Panc1 (cell line): ENCODE results near the gene UCHL3. TPM values are rescaled to one million over a fixed set of nuclear protein-coding genes. Genes with fewer than 3 reads are reported as not detected.

ENCODE experiments used
- ATAC-seq: fragments of 200-7000 bp; cut with Tn5 transposase; 2 replicates; pipeline ENCODE4 v1.9.1; 2020; ENCODE audit warnings: mild to moderate bottlenecking, moderate library complexity
- BruUV-seq: library from RNA; stranded (reverse); fragments of 400-500 nt; replicated peaks from 2 replicates; lab custom pipeline; 2021; lab: Mats Ljungman, UMichigan
- CTCF ChIA-PET: fragments of 300-600 bp; sonication (Branson Sonifier 250); formaldehyde crosslinking; loops from one replicate; lab custom pipeline; 2022; ENCODE audit warnings: antibody characterized with exemption; lab: Charles Lee
- POLR2A ChIA-PET: fragments of 300-600 bp; sonication (Branson Sonifier 250); formaldehyde crosslinking; loops from one replicate; lab custom pipeline; 2022; ENCODE audit warnings: antibody characterized with exemption; lab: Charles Lee
- DNase-seq: peaks from one replicate; pipeline ENCODE4 v3.0.0-alpha.2; 2010; ENCODE audit warnings: low read depth, low spot score
- H3K27ac ChIP-seq: 2 replicates; pipeline ENCODE4 v1.5.1; 2011; ENCODE audit warnings: mild to moderate bottlenecking, low read length, inconsistent platforms
- H3K27me3 ChIP-seq: fragments of 200-500 bp; sonication (Bioruptor generic); 2 replicates; pipeline ENCODE4 v1.6.0; 2014; ENCODE audit warnings: low read length, inconsistent platforms; ENCODE audit not compliant: control insufficient read depth, insufficient read depth
- H3K36me3 ChIP-seq: fragments of 200-500 bp; sonication (Bioruptor generic); 2 replicates; pipeline ENCODE4 v1.5.1; 2014; ENCODE audit warnings: inconsistent platforms, mild to moderate bottlenecking, low read length, moderate library complexity; ENCODE audit not compliant: control insufficient read depth, insufficient read depth
- H3K4me1 ChIP-seq: 2 replicates; pipeline ENCODE4 v1.5.1; 2011; ENCODE audit warnings: inconsistent platforms, mild to moderate bottlenecking, low read length, moderate library complexity; ENCODE audit not compliant: control insufficient read depth, insufficient read depth
- H3K4me3 ChIP-seq, 2 experiments: 2 replicates each; pipeline ENCODE4 v1.5.1; 2011 to 2012; ENCODE audit warnings: low read depth in 2 of 2, low read length in 2 of 2, mild to moderate bottlenecking in 2 of 2, inconsistent platforms in 1 of 2, moderate library complexity in 1 of 2
- H3K9me3 ChIP-seq: fragments of 200-500 bp; sonication (Bioruptor generic); 2 replicates; pipeline ENCODE4 v1.5.1; 2014; ENCODE audit warnings: low read depth, mild to moderate bottlenecking, inconsistent platforms, low read length, moderate library complexity; ENCODE audit not compliant: control insufficient read depth, insufficient read depth
- POLR2AphosphoS5 ChIP-seq: IDR thresholded peaks from 2 replicates; pipeline ENCODE4 v1.6.1; 2012; ENCODE audit warnings: mild to moderate bottlenecking, low read depth, low read length, moderate library complexity
- REST ChIP-seq, 2 experiments: IDR thresholded peaks; 2 replicates each; pipeline ENCODE4 v1.6.1; 2011 to 2012; ENCODE audit warnings: low read depth in 2 of 2, control low read depth in 1 of 2, low read length in 1 of 2, mild to moderate bottlenecking in 1 of 2, moderate library complexity in 1 of 2; ENCODE audit not compliant: insufficient read depth in 1 of 2
- SIN3A ChIP-seq: IDR thresholded peaks from 2 replicates; pipeline ENCODE4 v1.6.1; 2012; ENCODE audit warnings: low read depth, mild to moderate bottlenecking, low read length, moderate library complexity, borderline replicate concordance; ENCODE audit not compliant: insufficient read depth
- TCF7L2 ChIP-seq: IDR thresholded peaks from 2 replicates; pipeline ENCODE4 v1.6.1; 2011; ENCODE audit warnings: mild to moderate bottlenecking, low read depth, low read length, inconsistent platforms
- in situ Hi-C: cut with HindIII; loops from 2 replicates; pipeline ENCODE4 v1.10.0; 2016; ENCODE audit warnings: low sequenced_read_pairs, low pct_unique_long_range_greater_than_20kb
- intact Hi-C: fragments of 100-400 bp; cut with micrococcal nuclease; formaldehyde crosslinking; loops from one replicate; pipeline ENCODE4 v1.10.0; 2022; ENCODE audit not compliant: unreplicated experiment
- total RNA-seq: library from RNA; stranded (reverse); gene quantifications from one replicate; pipeline ENCODE4 v1.2.1, GENCODE V29; 2021; ENCODE audit not compliant: unreplicated experiment
- TF ChIP-seq, protein P1 (sequence below): fragments of 450-650 bp; IDR thresholded peaks from 2 replicates; pipeline ENCODE4 v1.5.1; 2017; ENCODE audit warnings: mild to moderate bottlenecking

UCHL3 gene
- total RNA-seq, 1 experiment from 2014 or later: 29.3 TPM

- ATAC-seq: no peak
- Histone ChIP-seq H3K4me3 (no peak overlapping the region), H3K9me3 (no peaks in the 10 kb centered on the region), H3K4me1 (peaks cover 6% of the 10 kb centered on the region; the same call in 1 of the 2 replicates), H3K27me3 (no peaks in the 10 kb centered on the region), H3K36me3 (peaks cover 7% of the 10 kb centered on the region), H3K27ac (no peak overlapping the region)
- CTCF ChIA-PET: no interaction called here
- POLR2A ChIA-PET: no interaction called here
- in situ Hi-C loops (no loop called here), intact Hi-C loops (no loop called here)
- TF ChIP-seq, protein P1, sequence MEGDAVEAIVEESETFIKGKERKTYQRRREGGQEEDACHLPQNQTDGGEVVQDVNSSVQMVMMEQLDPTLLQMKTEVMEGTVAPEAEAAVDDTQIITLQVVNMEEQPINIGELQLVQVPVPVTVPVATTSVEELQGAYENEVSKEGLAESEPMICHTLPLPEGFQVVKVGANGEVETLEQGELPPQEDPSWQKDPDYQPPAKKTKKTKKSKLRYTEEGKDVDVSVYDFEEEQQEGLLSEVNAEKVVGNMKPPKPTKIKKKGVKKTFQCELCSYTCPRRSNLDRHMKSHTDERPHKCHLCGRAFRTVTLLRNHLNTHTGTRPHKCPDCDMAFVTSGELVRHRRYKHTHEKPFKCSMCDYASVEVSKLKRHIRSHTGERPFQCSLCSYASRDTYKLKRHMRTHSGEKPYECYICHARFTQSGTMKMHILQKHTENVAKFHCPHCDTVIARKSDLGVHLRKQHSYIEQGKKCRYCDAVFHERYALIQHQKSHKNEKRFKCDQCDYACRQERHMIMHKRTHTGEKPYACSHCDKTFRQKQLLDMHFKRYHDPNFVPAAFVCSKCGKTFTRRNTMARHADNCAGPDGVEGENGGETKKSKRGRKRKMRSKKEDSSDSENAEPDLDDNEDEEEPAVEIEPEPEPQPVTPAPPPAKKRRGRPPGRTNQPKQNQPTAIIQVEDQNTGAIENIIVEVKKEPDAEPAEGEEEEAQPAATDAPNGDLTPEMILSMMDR: no peak
- no TSS peak for BruUV-seq
- no peak for DNase-seq
Measured at GRCh38 chr13:75533861-75534260, 15.7 kb upstream of the UCHL3 start.

GRCh38 chr13:75537401-75538365, 11.9 kb upstream of the UCHL3 start, which contains the start of gene COMMD6:
Gene COMMD6, minus strand, starts transcription at chr13:75537841. Its CDS starts 36 bp downstream, at chr13:75537805.
- TF ChIP-seq POLR2AphosphoS5: peak; percentile 81
- TF ChIP-seq SIN3A: peak; percentile 72; the same call in 1 of the 2 replicates
- TF ChIP-seq, protein P1: no peak
- TF ChIP-seq TCF7L2: no peak
- TF ChIP-seq REST (IDR thresholded peaks at IDR 0.05; ENCODE audit: insufficient read depth in 1 of 2, low read depth in 2 of 2, low read length in 1 of 2): no peak
- POLR2A ChIA-PET: no interaction called here
- peak; percentile 98 for ATAC-seq
- H3K27me3 ChIP-seq: no peaks in the 10 kb centered on the region
- peak within 1 kb of the TSS; percentile 91 for H3K27ac ChIP-seq
- peaks cover 7% of the 10 kb centered on the region for H3K36me3 ChIP-seq
- in situ Hi-C loops (no loop called here), intact Hi-C loops (no loop called here)
- BruUV-seq: no TSS peak
- DNase-seq: peak; percentile 43
- peaks cover 6% of the 10 kb centered on the region; the same call in 1 of the 2 replicates for H3K4me1 ChIP-seq
- H3K4me3 ChIP-seq: peak within 1 kb of the TSS; percentile 87 to 92
- CTCF ChIA-PET: interaction anchor here (0.6 kb wide), 1 partner anchor 261 kb away, joined by 3 read pairs; no protein-coding TSS in a partner anchor
- no peaks in the 10 kb centered on the region for H3K9me3 ChIP-seq
